ENCODE data around the gene KIF3B.

DNA sequence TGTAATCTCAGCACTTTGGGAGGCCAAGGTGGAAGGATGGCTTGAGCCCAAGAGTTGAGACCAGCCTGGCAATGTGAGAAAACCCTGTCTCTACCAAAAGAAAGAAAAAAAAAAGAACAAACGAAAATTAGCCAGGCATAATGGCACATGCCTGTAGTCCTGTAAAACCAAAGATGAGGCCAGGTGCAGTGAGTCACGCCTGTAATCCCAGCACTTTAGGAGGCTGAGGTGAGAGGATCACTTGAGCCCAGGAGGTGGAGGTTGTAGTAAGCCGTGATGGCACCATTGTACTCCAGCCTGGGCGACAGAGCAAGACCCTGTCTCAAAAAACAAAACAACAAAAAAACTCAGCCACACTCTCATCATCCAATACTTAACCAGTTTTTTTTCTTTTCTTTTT, 32.5 kb upstream of the KIF3B start:
- TF ChIP-seq, protein P1, sequence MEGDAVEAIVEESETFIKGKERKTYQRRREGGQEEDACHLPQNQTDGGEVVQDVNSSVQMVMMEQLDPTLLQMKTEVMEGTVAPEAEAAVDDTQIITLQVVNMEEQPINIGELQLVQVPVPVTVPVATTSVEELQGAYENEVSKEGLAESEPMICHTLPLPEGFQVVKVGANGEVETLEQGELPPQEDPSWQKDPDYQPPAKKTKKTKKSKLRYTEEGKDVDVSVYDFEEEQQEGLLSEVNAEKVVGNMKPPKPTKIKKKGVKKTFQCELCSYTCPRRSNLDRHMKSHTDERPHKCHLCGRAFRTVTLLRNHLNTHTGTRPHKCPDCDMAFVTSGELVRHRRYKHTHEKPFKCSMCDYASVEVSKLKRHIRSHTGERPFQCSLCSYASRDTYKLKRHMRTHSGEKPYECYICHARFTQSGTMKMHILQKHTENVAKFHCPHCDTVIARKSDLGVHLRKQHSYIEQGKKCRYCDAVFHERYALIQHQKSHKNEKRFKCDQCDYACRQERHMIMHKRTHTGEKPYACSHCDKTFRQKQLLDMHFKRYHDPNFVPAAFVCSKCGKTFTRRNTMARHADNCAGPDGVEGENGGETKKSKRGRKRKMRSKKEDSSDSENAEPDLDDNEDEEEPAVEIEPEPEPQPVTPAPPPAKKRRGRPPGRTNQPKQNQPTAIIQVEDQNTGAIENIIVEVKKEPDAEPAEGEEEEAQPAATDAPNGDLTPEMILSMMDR (IDR thresholded peaks at IDR 0.05), result no peak
- no peak for TF ChIP-seq POLR2A (IDR thresholded peaks at IDR 0.05)

Data from adrenal gland (tissue), 5 donors.